Neuronal stem cell (in vitro differentiated cells): Measurements from ENCODE around the gene DMGDH.

Experiments
- DNase-seq: peaks from one replicate; pipeline ENCODE4 v3.0.0-alpha.2; 2013; ENCODE audit warnings: low spot score
- H2AFZ ChIP-seq: one replicate; pipeline ENCODE4 v1.6.1; 2013; ENCODE audit warnings: mild to moderate bottlenecking, low read length, inconsistent platforms
- H2AK5ac ChIP-seq: 2 replicates; pipeline ENCODE4 v1.6.1; 2013; ENCODE audit warnings: low read depth, mild to moderate bottlenecking, inconsistent platforms, low read length, moderate library complexity, mixed read lengths
- H2BK120ac ChIP-seq: 2 replicates; pipeline ENCODE4 v1.6.1; 2013; ENCODE audit warnings: low read depth, mild to moderate bottlenecking, inconsistent platforms, low read length, moderate library complexity, mixed read lengths
- H2BK12ac ChIP-seq: one replicate; pipeline ENCODE4 v1.6.1; 2013; ENCODE audit warnings: low read length, inconsistent platforms
- H2BK15ac ChIP-seq: 2 replicates; pipeline ENCODE4 v1.6.1; 2013; ENCODE audit warnings: mild to moderate bottlenecking, low read length, inconsistent platforms, mixed read lengths
- H2BK5ac ChIP-seq: one replicate; pipeline ENCODE4 v1.6.1; 2013; ENCODE audit warnings: inconsistent platforms, mild to moderate bottlenecking, low read length, moderate library complexity
- H3K14ac ChIP-seq: one replicate; pipeline ENCODE4 v1.6.1; 2013; ENCODE audit warnings: low read length, inconsistent platforms
- H3K18ac ChIP-seq: 2 replicates; pipeline ENCODE4 v1.6.1; 2013; ENCODE audit warnings: low read length, inconsistent platforms
- H3K23ac ChIP-seq: 2 replicates; pipeline ENCODE4 v1.6.1; 2013; ENCODE audit warnings: low read depth, mild to moderate bottlenecking, mixed read lengths, low read length, inconsistent platforms; ENCODE audit not compliant: poor library complexity
- H3K27ac ChIP-seq: replicated peaks from 3 replicates; pipeline ENCODE4 v1.5.1; 2013; ENCODE audit warnings: low read length, inconsistent platforms
- H3K27me3 ChIP-seq, 3 experiments: 2 replicates each; pipeline ENCODE4 v1.6.1; 2013; ENCODE audit warnings: low read length in 3 of 3, mild to moderate bottlenecking in 2 of 3, inconsistent platforms in 1 of 3, low read depth in 1 of 3, mixed read lengths in 1 of 3, moderate library complexity in 1 of 3; ENCODE audit not compliant: control insufficient read depth in 3 of 3, insufficient read depth in 3 of 3
- H3K36me3 ChIP-seq, 2 donors: replicated peaks in 1 of 2; 2 replicates each; pipeline ENCODE4 v1.6.1; 2013; ENCODE audit warnings: low read length in 2 of 2; ENCODE audit not compliant: control insufficient read depth in 2 of 2, insufficient read depth in 2 of 2
- H3K4ac ChIP-seq: 2 replicates; pipeline ENCODE4 v1.6.1; 2013; ENCODE audit warnings: inconsistent platforms, mild to moderate bottlenecking, low read length, moderate library complexity
- H3K4me1 ChIP-seq, 2 donors: 1 replicate in 1 of 2; 2 replicates in 1 of 2; pipeline ENCODE4 v1.6.1; 2013; ENCODE audit warnings: low read length in 2 of 2, low read depth in 1 of 2; ENCODE audit not compliant: control insufficient read depth in 2 of 2, insufficient read depth in 1 of 2
- H3K4me2 ChIP-seq: one replicate; pipeline ENCODE4 v1.6.1; 2013; ENCODE audit warnings: mild to moderate bottlenecking, low read length, inconsistent platforms; ENCODE audit not compliant: insufficient read depth, poor library complexity, severe bottlenecking
- H3K4me3 ChIP-seq, 2 donors: 2 replicates each; pipeline ENCODE4 v1.5.1; 2013; ENCODE audit warnings: low read length in 2 of 2, mild to moderate bottlenecking in 2 of 2, inconsistent platforms in 1 of 2, moderate library complexity in 1 of 2
- H3K79me1 ChIP-seq: one replicate; pipeline ENCODE4 v1.6.1; 2013; ENCODE audit warnings: low read depth, mild to moderate bottlenecking, inconsistent platforms, low read length, moderate library complexity
- H3K9ac ChIP-seq: one replicate; pipeline ENCODE4 v1.6.1; 2013; ENCODE audit warnings: mild to moderate bottlenecking, low read depth, low read length, inconsistent platforms; ENCODE audit not compliant: poor library complexity
- H3K9me3 ChIP-seq, 2 donors: replicated peaks in 1 of 2; 2 replicates each; pipeline versions ENCODE3 to v1.6.1; 2013; ENCODE audit warnings: low read length in 2 of 2, mild to moderate bottlenecking in 2 of 2, inconsistent platforms in 1 of 2, low read depth in 1 of 2, mixed read lengths in 1 of 2, moderate library complexity in 1 of 2; ENCODE audit not compliant: control insufficient read depth in 2 of 2, insufficient read depth in 1 of 2
- H4K8ac ChIP-seq: one replicate; pipeline ENCODE4 v1.6.1; 2013; ENCODE audit warnings: low read depth, mild to moderate bottlenecking, inconsistent platforms, low read length, moderate library complexity
- H4K91ac ChIP-seq: one replicate; pipeline ENCODE4 v1.6.1; 2013; ENCODE audit warnings: low read length, low read depth, mild to moderate bottlenecking, inconsistent platforms; ENCODE audit not compliant: poor library complexity
- WGBS, 2 donors: extraction: QIAGEN DNeasy Blood & Tissue Kit; methylation state at CpG; one replicate each; pipeline ENCODE4 v1.1.7; 2013; ENCODE audit warnings: missing lambda C conversion rate in 2 of 2, mixed read lengths in 1 of 2; ENCODE audit not compliant: insufficient read length in 2 of 2, insufficient replicate concordance in 1 of 2; ENCODE audit errors: extremely low coverage in 2 of 2; 5-methylcytosine and 5-hydroxymethylcytosine counted together

DMGDH gene

DNA sequence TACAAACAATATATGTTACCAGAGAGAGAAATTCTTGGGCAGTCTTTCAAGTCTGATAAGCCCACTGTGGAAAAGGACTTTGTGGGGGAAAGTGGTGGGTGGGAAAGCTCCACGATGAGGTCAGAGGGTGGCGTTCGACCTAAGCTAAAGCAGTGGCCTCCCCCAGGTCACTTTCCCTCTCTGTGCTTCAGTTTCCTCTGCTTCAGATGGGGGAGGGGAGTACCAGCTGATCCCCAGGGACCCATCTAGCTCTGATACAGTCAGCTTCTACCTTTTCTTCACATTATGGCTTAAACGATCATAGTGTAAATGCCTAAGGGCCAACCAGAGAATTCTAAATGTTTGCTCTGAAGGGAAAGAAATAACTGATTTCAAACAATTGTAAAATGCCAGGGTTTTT lies 47.7 kb downstream of the DMGDH start:
- Histone ChIP-seq H3K4me2 (no peak overlapping the region), H3K4me3 (no peak overlapping the region), H4K8ac (no peak overlapping the region), H2AK5ac (no peak overlapping the region), H3K14ac (no peak overlapping the region), H3K4ac (no peak overlapping the region), H2BK12ac (no peak overlapping the region), H4K91ac (no peak overlapping the region), H3K4me1 (peaks cover 0 to 2% of the 10 kb centered on the region in 2 donors), H3K36me3 (no peaks in the 10 kb centered on the region), H2AFZ (peak overlapping the region; percentile 2), H3K27ac (no peak overlapping the region), H3K23ac (no peak overlapping the region), H3K27me3 (peaks cover 0 to 37% (median 0%) of the 10 kb centered on the region in 3 experiments), H2BK5ac (no peak overlapping the region), H2BK15ac (no peak overlapping the region), H2BK120ac (no peak overlapping the region), H3K9ac (no peak overlapping the region), H3K9me3 (no peaks in the 10 kb centered on the region), H3K18ac (no peak overlapping the region), H3K79me1 (no peaks in the 10 kb centered on the region)
- no peak for DNase-seq
- WGBS, 2 donors: no CpG with 5 or more reads among the region's 4 CpGs

DNA sequence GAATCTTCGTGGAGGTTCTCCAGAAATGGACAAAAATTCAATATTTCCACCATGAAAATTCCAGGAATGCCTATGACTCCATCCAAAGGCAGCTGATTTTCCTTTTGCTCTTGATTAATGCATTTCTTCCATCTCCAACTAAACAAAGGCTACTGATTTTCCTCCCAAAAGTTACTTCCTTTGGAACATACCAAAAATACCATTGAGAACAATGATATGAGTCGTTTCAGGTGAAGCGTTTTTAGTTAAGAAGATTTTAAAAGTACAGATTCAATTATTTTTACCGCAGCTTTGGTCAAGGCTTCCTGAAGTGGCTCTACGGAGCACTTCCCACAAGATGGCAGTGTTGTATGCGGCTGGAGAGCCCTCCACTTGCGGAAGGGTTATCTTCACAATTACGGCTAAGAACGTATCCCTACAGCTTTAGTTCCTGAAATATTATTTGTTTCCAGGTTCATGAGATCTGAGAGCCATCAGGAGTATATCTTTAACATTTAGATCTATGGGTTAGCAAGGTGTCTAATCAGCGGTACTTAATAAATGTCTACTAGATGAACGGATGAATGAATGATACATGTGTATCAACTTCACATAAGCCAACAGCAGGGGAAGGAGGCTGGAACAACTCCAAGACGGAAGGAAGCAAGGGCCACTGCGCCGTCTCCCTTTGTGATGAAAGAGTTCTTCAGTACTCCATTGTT lies 48.5 kb downstream of the DMGDH start:
- peaks cover 0 to 2% of the 10 kb centered on the region in 2 donors for H3K4me1 ChIP-seq
- no peak overlapping the region for H3K4ac ChIP-seq
- no peak overlapping the region for H3K18ac ChIP-seq
- peak overlapping the region; percentile 23 for H3K4me2 ChIP-seq
- DNase-seq: peak; percentile 36
- H3K9me3 ChIP-seq: no peaks in the 10 kb centered on the region
- H3K4me3 ChIP-seq: no peak overlapping the region
- no peak overlapping the region for H3K27ac ChIP-seq
- no CpG with 5 or more reads among the region's 14 CpGs for WGBS, 2 donors
- H2BK15ac ChIP-seq: no peak overlapping the region
- no peak overlapping the region for H2BK5ac ChIP-seq
- peaks cover 0 to 35% (median 0%) of the 10 kb centered on the region in 3 experiments for H3K27me3 ChIP-seq
- no peak overlapping the region for H2AK5ac ChIP-seq
- H2AFZ ChIP-seq: peak overlapping the region; percentile 64
- H4K8ac ChIP-seq: no peak overlapping the region
- no peaks in the 10 kb centered on the region for H3K36me3 ChIP-seq
- no peak overlapping the region for H4K91ac ChIP-seq
- H3K9ac ChIP-seq: no peak overlapping the region
- no peak overlapping the region for H2BK12ac ChIP-seq
- H2BK120ac ChIP-seq: no peak overlapping the region
- H3K23ac ChIP-seq: no peak overlapping the region
- H3K79me1 ChIP-seq: no peaks in the 10 kb centered on the region
- no peak overlapping the region for H3K14ac ChIP-seq

DNA sequence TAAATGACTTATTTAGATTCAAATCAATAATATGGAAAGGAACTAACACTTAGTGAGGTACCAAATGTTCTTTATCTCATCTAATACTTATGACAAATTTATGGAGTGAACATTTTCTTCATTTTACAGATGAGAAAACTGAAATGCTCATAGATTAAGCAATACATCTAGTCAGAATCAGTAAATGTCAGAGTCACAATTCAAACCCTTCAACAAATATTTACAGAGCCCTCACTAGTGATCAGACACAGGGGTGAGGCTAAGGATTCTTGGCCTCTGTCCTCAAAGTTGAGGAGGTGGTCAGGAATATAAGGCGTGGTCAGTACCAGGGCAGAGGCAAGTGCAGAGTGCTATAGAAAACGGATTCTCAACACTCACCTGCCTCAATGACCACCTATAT lies 54.8 kb downstream of the DMGDH start:
- no peaks in the 10 kb centered on the region for H3K36me3 ChIP-seq
- H3K18ac ChIP-seq: no peak overlapping the region

DNA sequence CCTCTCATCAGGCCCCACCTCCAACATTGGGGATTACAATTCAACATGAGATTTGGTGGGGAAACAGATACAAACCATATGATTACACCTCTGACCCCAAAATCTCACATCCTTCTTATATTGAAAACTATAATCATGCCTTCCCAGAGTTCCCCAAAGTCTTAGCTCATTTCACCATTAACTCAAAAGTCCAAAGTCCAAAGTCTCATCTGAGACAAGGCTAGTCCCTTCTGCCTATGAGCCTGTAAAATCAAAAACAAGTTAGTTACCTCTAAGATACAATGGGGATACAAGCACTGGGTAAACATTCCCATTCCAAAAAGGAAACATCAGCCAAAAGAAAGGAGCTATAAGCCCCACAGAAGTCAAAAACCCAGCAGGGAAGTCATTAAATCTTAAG lies 57.6 kb downstream of the DMGDH start:
- Histone ChIP-seq H3K4me3 (no peak overlapping the region), H3K79me1 (no peaks in the 10 kb centered on the region), H3K27me3 (peaks cover 0 to 20% (median 0%) of the 10 kb centered on the region in 3 experiments), H2AFZ (no peak overlapping the region), H2BK12ac (no peak overlapping the region), H4K91ac (no peak overlapping the region), H3K4me1 (no peaks in the 10 kb centered on the region), H3K4me2 (no peak overlapping the region), H4K8ac (no peak overlapping the region), H3K9ac (no peak overlapping the region), H3K14ac (no peak overlapping the region), H3K4ac (no peak overlapping the region), H3K9me3 (peaks cover 0 to 2% of the 10 kb centered on the region in 2 donors), H3K18ac (no peak overlapping the region), H2AK5ac (no peak overlapping the region), H2BK120ac (no peak overlapping the region), H3K23ac (no peak overlapping the region), H2BK15ac (no peak overlapping the region), H2BK5ac (no peak overlapping the region), H3K36me3 (no peaks in the 10 kb centered on the region), H3K27ac (no peak overlapping the region)
- no peak for DNase-seq

More for the DNA sequence above, 54.8 kb downstream of the DMGDH start:
- no peaks in the 10 kb centered on the region for H3K79me1 ChIP-seq
- no peak for DNase-seq
- no peak overlapping the region for H4K8ac ChIP-seq
- peaks cover 0 to 21% (median 0%) of the 10 kb centered on the region in 3 experiments for H3K27me3 ChIP-seq
- no peak overlapping the region for H2BK12ac ChIP-seq
- H3K4ac ChIP-seq: no peak overlapping the region
- no peak overlapping the region for H3K23ac ChIP-seq
- no peak overlapping the region for H3K4me2 ChIP-seq
- no CpG with 5 or more reads among the region's 2 CpGs for WGBS, 2 donors
- no peaks in the 10 kb centered on the region for H3K4me1 ChIP-seq
- H2AFZ ChIP-seq: no peak overlapping the region
- no peak overlapping the region for H2AK5ac ChIP-seq
- H4K91ac ChIP-seq: no peak overlapping the region
- H3K9me3 ChIP-seq: peaks cover 0 to 2% of the 10 kb centered on the region in 2 donors
- H2BK15ac ChIP-seq: no peak overlapping the region
- H3K9ac ChIP-seq: no peak overlapping the region
- no peak overlapping the region for H2BK5ac ChIP-seq
- no peak overlapping the region for H3K4me3 ChIP-seq
- H3K14ac ChIP-seq: no peak overlapping the region
- H3K27ac ChIP-seq: no peak overlapping the region
- H2BK120ac ChIP-seq: no peak overlapping the region
